NCI-H446 (cell line): ENCODE measurements around the gene MXI1.
"Not testable (repeated sequence)": the region's sequence is repeated elsewhere in the genome, so short reads cannot be mapped to it uniquely, and the experiment has no call there.

ENCODE experiments used
- DNase-seq, 2 experiments: peaks; one replicate each; lab custom pipeline; 2025; lab: John Stamatoyannopoulos, UW

The MXI1 gene

DNA sequence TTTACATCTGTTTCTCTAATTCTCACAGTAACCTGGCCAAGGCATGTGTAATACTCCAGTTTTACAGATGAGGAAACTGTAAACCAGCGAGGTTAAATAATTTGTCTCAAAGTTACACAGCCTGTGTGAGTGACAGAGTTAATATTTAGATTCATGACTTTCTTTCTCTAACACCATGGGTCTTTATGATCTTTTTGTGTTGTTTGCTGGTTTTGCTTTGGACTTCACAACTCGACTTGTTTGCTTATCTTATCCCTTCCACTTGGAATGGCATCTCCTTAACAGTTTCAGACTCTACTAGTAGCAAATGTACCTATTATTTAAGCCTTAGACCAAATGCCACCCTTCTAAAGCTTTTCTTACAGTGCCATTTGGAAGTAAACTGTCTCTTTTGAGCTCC, 34.4 kb downstream of the MXI1 start:
- no peak for DNase-seq

DNA sequence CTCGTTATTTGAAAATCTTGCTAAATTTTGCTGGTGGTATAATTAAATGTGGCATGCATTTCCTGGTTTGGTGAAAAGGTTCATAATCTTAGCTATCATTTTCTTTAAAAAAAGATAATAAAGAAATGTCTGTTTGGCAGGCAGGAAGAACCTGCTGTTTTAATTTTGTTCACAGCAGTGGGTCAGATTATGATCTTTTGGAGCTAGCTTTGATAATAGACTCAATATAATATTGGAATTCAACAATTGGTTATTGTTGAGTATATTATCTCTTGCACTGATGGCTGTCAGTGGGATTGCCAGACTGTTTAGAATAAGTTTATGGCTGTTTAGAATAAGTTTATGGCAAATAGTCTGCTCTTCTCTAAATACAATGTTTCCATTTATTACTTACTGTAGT, 35.1 kb downstream of the MXI1 start:
- DNase-seq = no peak

DNA sequence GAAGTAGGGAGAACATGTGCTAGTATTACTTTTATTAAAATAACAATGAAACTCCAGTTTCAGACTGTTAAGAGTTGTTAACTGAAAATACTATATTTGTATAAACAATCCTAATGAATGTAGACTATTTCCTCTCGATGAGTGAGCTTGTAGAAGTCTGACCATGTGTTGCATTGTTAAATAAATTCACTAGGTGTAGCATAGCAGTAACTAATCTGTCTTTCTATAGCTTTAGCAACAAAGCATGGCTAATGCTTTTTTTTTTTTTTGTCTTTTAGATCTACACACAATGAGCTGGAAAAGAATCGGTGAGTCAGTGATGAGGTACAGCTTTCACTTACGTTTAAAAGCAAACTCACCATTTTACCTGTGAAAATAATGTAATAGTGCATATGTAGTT, 37.1 kb downstream of the MXI1 start:
- DNase-seq = no peak

DNA sequence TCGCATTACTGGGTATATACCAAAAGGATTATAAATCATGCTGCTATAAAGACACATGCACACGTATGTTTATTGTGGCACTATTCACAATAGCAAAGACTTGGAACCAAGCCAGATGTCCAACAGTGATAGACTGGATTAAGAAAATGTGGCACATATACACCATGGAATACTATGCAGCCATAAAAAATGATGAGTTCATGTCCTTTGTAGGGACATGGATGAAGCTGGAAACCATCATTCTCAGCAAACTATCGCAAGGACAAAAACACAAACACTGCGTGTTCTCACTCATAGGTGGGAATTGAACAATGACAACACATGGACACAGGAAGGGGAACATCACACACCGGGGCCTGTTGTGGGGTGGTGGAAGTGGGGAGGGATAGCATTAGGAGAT, 40.4 kb downstream of the MXI1 start:
- not testable (repeated sequence) for DNase-seq

DNA sequence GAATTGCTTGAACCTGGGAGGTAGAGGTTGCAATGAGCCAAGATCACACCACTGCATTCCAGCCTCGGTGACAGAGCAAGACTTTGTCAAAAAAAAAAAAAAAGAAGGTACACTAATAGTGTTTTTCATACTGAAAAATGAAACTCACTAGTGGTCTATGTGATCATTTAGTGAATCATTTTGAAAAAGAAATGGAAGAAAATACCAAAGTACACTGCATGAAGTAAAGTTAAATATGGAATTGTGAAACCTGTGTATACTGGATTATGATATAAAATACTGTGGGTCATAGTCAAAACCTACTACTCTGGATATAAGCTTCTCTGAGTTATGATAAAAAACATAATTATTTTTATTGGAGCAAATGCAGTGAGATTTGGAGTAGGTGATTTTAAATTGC, 42.1 kb downstream of the MXI1 start:
- not testable (repeated sequence) for DNase-seq

DNA sequence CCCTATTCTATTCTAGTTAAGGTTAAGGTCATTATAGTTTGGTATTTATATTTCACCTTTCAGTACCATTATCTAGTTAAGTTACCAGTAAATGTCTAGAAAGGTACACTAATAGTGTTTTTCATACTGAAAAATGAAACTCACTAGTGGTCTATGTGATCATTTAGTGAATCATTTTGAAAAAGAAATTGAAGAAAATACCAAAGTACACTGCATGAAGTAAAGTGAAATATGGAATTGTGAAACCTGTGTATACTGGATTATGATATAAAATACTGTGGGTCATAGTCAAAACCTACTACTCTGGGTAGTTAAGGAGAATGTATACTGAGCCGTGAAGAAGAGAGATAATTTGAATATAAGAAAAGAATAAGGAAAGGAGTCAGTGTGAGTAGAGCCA, 44.0 kb downstream of the MXI1 start:
- not testable (repeated sequence) for DNase-seq

DNA sequence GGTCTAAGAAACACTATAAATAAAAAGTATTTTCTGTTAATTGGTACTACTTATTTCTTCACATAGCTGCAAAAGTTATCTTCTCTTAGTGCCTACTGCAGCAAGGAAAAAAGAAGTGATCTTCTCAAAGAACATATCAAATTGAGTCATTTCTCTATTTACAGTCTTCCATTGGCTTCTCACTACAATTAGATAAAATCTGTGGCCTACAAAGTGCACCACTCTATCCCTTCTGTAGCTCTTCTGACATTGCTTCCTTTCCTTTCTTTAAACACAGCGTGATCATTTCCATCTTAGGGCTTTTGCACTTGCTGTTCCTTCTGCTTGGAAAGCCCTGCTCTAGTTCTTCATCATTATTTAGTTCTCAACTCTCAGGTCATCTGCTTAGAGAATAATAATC, 44.7 kb downstream of the MXI1 start:
- DNase-seq = no peak

DNA sequence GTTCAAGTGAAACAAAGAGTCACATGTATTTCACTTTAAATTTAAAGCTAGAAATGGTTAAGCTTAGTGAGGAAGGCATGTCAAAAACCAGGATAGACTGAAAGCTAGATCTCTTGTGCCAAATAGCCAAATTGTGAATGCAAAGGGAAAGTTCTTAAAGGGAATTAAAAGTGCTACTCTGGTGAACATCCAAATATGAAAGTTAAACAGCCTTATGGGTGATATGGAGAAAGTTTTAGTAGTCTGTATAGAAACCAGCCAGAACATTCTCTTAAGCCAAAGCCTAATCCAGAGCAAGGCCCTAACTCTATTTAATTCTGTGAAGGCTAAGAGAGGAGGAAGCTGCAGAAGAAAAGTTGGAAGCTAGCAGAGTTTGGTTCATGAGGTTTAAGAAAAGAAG, 47.1 kb downstream of the MXI1 start:
- DNase-seq = no peak

DNA sequence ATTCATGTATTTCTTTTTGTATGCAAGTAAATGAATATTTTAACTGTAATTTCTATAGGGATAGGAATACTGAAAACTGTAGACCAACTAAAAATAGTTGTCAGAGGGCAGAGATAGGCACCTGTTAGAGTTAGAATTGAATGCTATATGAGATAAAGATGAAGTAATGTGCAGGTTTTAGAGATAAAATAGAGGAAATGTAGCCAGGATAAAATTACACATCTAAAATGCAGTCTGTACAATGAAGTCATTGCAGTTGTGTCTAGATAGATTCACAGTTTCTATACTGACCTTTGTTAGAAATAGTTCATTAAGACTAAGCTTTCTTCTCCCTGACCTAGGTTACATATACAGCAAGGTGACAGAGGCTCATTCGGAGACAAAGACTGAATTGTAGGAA, 51.1 kb downstream of the MXI1 start:
- DNase-seq = no peak

DNA sequence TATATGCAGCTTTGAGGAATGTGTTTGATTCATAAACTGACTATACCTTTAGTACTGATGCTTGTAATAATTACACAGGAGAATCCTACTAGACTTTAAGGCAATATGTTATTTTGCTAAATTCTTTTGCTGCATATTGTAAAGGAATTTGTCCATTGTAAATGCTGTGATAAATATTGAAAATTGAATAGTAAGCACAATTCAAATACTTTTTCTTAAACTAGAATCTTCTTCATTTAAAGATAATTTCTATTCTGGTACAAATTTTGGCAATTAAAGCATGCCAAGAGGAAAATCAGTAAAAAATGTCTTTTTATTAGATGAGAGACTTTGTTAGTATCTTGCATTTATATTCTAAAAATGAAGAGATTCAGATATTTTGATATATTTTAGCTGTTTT, 51.9 kb downstream of the MXI1 start:
- DNase-seq = no peak

DNA sequence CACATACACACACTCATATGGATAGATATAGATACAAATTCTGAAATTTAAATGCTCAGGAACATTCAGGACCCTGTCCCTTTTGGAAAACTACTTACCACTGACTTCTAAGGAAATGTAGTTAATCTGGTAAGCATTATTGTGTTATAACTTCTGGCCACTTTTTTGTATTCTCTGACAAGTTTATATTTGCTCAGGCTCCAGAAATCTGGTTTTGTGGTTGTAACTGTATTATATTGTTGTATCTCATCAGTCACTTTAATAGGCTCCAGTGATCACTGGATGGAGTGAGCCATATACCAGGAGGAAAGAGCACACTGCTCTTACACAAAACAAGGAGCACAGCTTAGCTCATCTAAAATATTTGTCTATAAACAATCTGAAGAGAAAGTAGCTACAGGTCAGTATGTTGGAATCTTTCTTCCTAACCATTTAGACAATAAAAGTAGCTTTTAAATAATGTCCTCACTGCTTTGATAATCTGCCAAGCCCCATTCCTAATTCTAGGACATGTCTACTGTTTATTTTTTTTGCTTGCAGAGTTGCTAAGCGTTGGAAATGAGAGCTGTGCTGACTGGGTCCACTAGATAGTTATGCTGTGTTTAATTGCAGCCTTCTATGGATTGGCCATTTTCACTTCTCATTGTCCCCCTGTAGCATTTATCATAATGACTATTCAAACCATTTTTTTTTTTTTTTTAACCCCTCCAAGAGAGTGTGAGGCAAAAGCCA, 53.5 kb downstream of the MXI1 start:
- DNase-seq = no peak

DNA sequence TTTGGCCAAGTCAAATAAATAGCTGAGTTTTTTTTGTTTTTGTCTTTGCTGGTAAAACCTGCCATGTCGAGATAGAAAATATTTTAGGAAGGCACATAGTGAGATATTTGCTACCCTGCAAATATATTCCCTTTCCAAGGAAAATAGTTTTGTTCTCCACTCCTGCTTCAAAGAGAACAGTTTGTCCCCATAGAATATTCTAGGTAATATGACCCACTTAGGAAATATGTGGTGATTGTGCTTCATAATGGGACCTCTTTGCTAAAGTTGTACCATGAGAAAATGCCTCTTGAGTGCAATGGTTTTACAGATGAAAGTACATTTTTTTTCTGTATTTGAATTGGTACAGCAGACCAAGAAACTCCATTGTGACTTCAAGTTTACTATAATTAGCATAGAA, 55.8 kb downstream of the MXI1 start:
- no peak for DNase-seq

DNA sequence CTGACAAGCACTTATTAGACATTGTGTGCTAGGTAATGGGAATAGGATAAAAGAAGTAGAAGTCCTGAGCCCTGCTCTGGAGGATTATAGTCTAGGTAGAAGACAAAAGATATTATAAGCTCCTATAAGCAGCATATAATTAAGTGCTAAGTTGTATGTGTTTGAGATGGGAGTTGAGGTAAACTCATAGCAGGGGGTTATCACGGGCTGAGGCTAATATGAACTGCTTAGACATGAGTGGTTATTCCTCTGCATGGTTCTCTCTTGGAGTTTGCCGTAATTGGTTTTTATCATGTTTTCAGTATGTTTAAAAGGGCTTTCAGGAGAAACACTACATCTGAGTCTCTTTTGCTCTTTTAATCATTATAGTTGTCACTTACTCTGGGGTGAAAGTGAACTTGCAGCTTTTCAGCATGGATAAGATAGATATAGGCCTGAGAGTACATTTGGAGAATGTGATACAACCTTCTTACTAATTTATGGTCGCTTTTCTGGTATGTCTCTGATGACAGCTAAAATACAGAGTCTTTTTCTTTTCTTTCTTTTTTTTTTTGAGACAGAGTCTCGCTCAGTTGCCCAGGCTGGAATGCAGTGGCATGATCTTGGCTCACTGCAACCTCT, 58.3 kb downstream of the MXI1 start:
- no peak for DNase-seq

DNA sequence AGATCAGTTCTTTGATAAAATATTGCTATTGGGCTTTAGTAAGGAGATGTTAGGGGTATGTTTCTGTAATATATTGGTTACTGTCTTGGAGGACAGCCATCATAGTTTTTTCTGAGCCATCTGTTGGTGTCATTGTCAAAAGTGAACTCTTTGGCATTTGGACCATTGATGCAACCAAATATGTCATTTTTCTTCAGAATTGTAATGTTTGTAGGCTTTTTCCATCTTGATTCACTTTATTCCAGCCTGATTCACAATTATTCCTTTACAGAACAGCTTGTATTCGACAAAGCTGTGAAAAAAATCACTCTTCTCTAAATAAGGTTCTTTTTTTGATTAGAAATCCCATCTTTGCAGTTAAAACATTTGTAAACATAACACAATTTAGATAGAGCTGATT, 59.9 kb downstream of the MXI1 start:
- DNase-seq = peak; percentile 43 to 67

DNA sequence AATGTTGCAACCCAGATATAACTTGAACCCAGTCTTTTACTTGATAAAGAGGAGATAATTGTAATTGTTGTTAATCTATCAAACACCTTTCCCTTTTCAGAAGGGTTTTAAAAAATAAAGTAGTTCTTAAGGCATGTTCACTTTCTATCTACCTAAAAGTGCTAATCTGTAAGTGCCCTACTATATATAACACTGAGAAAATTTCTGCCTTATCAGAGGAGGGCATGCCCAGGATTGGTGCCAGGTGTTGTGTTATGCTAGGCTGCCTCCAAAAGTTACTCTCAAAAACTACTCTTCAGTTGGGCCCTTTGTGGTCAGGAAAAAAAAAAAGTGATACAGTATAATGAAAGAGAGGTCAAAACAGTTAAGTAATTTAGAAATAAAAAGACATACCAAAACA, 61.0 kb downstream of the MXI1 start:
- peak in 1 of 2 experiments; percentile 15 for DNase-seq

DNA sequence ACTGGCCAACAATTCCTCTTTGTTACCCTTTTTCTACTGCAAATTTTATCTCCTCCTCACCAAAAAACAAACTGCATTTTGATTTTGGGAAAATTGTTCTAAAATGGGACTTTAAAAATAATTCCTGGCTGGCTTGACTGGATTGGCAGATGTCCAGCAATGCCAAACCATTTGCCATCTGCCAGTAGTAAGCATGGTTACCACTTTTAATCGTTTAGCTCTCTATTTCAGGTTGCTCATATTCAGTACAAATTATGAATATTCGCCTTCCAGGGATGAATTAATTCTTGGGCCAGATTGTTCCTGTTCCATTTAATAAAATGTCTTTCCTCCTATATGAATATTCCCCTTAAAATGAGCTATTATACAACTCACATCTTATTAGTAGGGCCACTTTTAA, 61.6 kb downstream of the MXI1 start:
- DNase-seq = peak; percentile 51 to 75

DNA sequence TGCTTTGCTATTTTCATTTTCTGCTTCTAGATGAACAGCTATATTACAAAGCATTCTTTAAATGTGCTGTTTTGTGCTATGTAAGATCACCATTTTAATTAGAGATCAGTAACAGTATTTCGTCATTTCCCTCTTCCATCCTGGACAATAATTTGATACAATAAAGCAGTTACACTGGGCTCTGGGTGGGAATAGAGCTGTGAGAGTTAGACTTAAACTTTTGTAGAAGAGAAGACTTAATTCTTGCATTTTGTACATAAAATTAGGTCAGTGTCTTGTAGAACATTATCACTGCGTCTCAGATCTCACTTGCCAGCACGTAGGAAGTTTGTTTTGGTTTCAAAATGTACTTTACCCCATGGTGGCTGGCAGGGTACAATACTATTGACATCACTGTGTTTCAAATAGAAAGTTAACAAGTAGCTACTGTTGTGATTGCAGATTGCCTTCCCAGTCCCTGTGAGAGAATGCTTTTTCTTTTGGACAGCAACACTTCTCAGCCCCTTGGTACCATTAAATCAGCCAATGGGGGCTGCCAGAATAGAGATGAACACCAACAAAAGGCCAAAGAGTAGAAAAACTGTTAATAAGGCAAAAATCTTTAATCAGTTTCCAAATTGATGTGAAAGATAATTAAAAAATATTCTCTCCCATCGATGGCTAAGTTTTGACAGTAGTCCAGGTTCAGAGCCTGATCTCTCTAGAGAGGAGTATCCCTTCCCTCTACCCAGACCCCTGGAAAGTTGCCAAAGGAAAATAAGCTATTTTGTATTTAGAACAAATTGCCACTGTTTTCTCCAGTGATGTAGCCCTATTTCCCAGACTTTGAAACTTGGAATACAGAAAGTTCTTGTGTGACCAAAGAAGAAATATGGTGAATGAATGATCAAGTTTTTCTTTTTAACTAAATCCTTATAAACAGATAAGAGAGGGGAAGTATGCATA, 62.2 kb downstream of the MXI1 start:
- peak; percentile 40 to 58 for DNase-seq

DNA sequence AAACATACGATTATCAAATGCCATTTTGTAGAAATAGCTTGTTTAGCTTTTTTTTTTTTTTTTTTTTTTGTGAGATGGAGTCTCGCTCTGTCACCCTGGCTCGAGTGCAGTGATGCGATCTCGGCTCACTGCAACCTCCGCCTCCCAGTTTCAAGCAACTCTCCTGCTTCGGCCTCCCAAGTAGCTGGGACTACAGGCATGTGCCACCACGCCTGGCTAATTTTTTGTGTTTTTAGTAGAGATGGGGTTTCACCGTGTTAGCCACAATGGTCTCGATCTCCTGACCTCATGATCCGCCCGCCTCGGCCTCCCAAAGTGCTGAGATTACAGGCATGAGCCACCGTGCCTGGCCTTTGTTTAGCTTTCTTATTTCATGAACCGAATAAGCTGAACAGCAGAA, 65.6 kb downstream of the MXI1 start:
- DNase-seq = not testable (repeated sequence)

DNA sequence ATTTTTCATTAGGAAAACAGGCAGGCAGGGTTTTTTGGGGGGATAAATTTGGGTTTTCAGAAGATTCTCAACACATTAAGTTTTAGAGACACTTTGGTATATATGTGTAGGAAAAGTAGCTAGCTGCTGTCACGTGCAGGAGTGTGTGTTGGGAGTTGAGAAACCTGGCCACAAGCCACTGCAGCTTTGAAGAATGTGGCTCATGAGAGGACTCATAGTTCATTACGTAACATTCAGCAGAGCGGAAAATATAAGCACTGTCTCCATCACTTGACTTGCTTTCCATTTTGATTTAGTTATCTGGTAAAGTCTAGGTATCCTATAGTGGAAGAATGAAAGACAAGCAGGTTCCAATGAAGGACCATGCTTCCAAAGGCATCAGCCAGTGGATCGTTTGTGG, 66.1 kb downstream of the MXI1 start:
- DNase-seq = peak in 1 of 2 experiments; percentile 53

DNA sequence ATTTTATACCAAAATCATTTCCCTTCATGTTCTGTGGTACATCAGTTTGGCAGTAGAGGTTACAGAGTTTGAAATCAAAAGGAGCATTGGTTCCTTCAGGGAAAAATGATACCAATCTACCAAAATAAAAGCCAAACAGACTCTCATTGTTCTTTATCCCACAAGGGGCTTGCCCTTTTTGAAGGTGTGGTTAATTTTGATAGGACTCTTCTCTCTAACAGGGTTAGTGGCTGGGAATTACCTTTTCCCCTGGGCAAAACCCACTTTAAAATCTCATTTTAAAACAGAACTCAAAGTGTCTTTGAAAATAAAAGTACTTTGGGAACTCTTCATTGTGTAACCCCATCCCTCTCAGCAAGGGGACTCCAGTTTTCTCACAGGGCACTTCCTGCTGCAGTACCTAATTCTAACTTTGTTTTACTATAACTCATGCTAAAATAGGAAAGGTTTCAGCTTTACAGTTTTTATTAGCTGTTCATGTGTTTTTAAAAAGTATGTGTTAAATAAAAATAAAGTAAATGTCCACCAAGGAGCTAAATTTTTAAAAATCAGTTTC, 66.7 kb downstream of the MXI1 start:
- no peak for DNase-seq

DNA sequence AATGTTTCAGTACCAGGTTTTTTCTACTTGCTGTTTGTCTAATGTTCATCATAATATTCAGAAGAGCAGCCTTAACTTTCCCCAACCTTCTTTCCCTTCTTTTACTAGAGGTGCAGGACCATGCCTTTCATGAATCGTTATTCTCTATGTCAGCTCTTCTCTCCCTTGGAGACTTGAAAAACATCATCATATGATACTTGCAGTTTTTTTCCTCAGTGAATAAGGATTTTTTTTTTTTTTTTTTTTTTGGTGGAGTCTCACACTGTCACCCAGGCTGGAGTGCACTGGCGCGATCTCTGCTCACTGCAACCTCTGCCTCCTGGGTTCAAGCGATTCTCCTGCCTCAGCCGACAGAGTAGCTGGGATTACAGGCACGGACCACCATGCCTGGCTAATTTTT, 67.2 kb downstream of the MXI1 start:
- DNase-seq = no peak

DNA sequence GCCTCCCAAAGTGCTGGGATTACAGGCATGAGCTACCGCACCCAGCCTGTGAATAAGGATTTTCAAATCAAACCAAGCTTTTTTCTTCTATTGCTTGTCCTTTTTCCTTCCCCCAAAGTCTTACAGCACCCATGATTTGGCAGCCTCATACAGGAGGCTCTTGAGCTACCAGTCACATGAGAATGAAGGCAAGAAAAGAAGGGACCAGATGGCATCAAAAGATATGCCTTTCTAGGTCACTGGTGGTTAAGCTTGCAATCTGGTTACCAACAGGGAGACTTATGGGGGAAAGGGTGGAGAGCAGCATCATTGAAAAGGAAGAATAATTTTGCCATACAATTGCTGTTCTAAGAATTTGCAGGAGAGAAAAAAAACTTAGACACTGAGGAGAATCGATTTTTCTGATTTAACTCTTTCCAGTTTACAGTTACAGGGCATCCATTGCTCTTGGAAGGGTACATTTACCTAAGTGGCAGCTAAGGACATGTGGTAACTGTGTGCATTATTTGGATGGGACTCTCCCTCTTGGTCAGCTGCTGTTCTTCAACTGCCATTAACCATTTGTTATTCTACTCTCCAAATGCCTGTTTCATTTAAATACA, 67.8 kb downstream of the MXI1 start:
- peak in 1 of 2 experiments; percentile 61 for DNase-seq
